H4 (cell line): ENCODE measurements around the gene DDX6. TPM values are rescaled to one million over a fixed set of nuclear protein-coding genes. Genes with fewer than 3 reads are reported as not detected.

ENCODE experiments used
- DNase-seq: peaks from one replicate; pipeline ENCODE4 v3.0.0-alpha.2; 2015; ENCODE audit warnings: low spot score
- total RNA-seq: library from RNA; depleted of rRNA; stranded (reverse); fragments of >200 nt; shearing (Covaris generic); gene quantifications from 2 replicates; pipeline ENCODE4 v1.2.3, GENCODE V29; 2014; rRNA removed

DDX6 gene
- total RNA-seq, 1 experiment from 2014 or later: 67.0 TPM

- no peak for DNase-seq
Measured at GRCh38 chr11:118703563-118704106, 87.3 kb downstream of the DDX6 start.

- no peak for DNase-seq
Measured at GRCh38 chr11:118699506-118700220, 91.3 kb downstream of the DDX6 start.

Other genes with a start within 250 kb of the DDX6 start
- gene IFT46, start 225.2 kb downstream of the DDX6 start, total RNA-seq: 48.3 and 61.1 TPM in 2 replicates
- 126 and 172 TPM in 2 replicates for gene ARCN1, start 218.8 kb downstream of the DDX6 start, total RNA-seq
- gene PHLDB1, start 183.5 kb downstream of the DDX6 start, total RNA-seq: 29.6 and 40.0 TPM in 2 replicates
- gene TREH, start 111.5 kb downstream of the DDX6 start, total RNA-seq: not detected in 2 replicates
- gene CXCR5, start 92.7 kb upstream of the DDX6 start, total RNA-seq: not detected in 2 replicates
- gene BCL9L, start 134.8 kb upstream of the DDX6 start, total RNA-seq: 3.3 and 7.5 TPM in 2 replicates
- gene UPK2, start 165.1 kb upstream of the DDX6 start, total RNA-seq: not detected in 2 replicates
- not detected in 2 replicates for gene FOXR1, start 180.6 kb upstream of the DDX6 start, total RNA-seq
- 11.9 and 14.4 TPM in 2 replicates for gene CENATAC, start 207.0 kb upstream of the DDX6 start, total RNA-seq
- gene RPS25, start 227.2 kb upstream of the DDX6 start, total RNA-seq: 3,227 and 3,660 TPM in 2 replicates
- gene TRAPPC4, start 227.6 kb upstream of the DDX6 start, total RNA-seq: 118 and 134 TPM in 2 replicates
- gene SLC37A4, start 239.7 kb upstream of the DDX6 start, total RNA-seq: 21.7 and 26.6 TPM in 2 replicates